SK-N-MC (cell line): ENCODE data around the gene GET4.

ENCODE experiments used
- EZH2 ChIP-seq: fragments of 200-600 bp; sonication (generic); IDR thresholded peaks from one replicate; pipeline ENCODE4 v1.6.1; 2017; ENCODE audit warnings: antibody characterized with exemption
- FOXP2 ChIP-seq: optimal IDR thresholded peaks from 2 replicates; pipeline ENCODE3; 2011; ENCODE audit warnings: mild to moderate bottlenecking, moderate library complexity; ENCODE audit not compliant: insufficient read depth; ENCODE audit errors: extremely low read length, control extremely low read depth
- POLR2AphosphoS5 ChIP-seq: IDR thresholded peaks from 2 replicates; pipeline ENCODE4 v1.6.1; 2012; ENCODE audit warnings: mild to moderate bottlenecking, low read depth, low read length, borderline replicate concordance

DNA sequence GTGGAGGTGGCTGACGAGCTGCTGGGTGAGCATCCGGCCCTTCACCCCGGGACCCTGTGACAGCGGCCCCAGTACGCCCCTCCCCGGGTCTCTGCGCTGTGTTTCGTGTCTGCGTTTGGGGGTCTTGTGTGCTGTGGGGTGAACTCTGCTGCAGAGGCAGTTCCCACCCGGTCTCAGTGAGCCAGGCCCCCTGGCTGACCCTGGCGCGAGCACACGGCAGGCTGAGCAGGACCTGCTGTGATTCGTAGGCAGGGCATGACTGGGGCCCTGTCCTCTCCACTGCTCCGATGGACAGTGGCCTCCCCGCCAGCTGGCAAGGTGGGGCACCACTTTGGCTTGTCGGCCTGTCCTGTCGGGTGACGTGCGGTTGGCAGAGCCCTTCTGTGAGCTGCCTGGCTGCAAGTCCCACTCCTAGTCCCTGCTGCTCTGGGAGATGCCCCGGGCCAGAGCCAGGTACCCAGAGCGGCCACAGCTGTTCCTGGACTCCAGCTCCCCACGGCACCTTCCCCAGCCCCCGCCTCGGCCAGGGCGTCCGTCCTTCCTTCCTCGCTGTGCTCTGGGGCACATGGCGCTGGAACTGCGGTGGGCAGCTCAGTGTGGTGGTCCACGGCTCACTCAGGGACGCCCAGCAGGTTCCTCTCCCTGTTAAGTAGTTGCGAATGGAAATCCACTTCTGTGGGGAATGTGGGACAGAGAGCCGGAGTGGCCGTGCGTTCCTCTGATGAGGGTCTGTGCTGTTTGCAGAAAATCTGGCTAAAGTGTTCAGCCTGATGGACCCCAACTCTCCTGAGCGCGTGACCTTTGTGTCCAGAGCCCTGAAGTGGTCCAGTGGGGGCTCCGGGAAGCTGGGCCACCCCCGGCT lies 10.5 kb downstream of the GET4 start:
- TF ChIP-seq FOXP2 (no peak), EZH2 (no peak), POLR2AphosphoS5 (no peak)
